ENCODE results near the gene SLC37A4. TPM values are rescaled to one million over a fixed set of nuclear protein-coding genes. Genes with fewer than 3 reads are reported as not detected.
"Not testable (repeated sequence)": the region's sequence is repeated elsewhere in the genome, so short reads cannot be mapped to it uniquely, and the experiment has no call there.

The SLC37A4 gene
- total RNA-seq, 1 experiment from 2014 or later, result 54.5 TPM

- no peak for TF ChIP-seq E2F1 (CRISPR knock-in tag; IDR thresholded peaks at IDR 0.05)
- TF ChIP-seq ETV6 (CRISPR knock-in tag; IDR thresholded peaks at IDR 0.05), result no peak
- TF ChIP-seq ZBTB43 (CRISPR knock-in tag; IDR thresholded peaks at IDR 0.05), result no peak
- ChIA-PET CTCF (interaction anchor here (1.3 kb wide), 1 partner anchor 24 kb away, joined by 4 read pairs; the partner anchor contains the start of gene VPS11), POLR2A (no interaction called here)
- H3K27me3 Mint-ChIP-seq (ENCODE audit: low read depth), result no peaks in the 10 kb centered on the region
- ATAC-seq, result no peak
- peaks cover 28% of the 10 kb centered on the region for H3K36me3 Mint-ChIP-seq
- H3K4me3 Mint-ChIP-seq, result no peak overlapping the region
- H3K4me1 Mint-ChIP-seq, result peaks cover 21% of the 10 kb centered on the region
- no peak for DNase-seq (ENCODE audit: low spot score)
- H3K9me3 Mint-ChIP-seq, result no peaks in the 10 kb centered on the region
- no peak overlapping the region; the same call in 1 of the 2 replicates for H3K27ac Mint-ChIP-seq
Observed at GRCh38 chr11:119042927-119043326, 12.2 kb upstream of the SLC37A4 start.

- TF ChIP-seq ZNF671 (CRISPR knock-in tag; IDR thresholded peaks at IDR 0.05), result no peak
- TF ChIP-seq ELF4 (CRISPR knock-in tag; IDR thresholded peaks at IDR 0.05; ENCODE audit: low read depth), result no peak
- TF ChIP-seq TP53 (CRISPR knock-in tag; IDR thresholded peaks at IDR 0.05), result no peak
- TF ChIP-seq, protein P1, sequence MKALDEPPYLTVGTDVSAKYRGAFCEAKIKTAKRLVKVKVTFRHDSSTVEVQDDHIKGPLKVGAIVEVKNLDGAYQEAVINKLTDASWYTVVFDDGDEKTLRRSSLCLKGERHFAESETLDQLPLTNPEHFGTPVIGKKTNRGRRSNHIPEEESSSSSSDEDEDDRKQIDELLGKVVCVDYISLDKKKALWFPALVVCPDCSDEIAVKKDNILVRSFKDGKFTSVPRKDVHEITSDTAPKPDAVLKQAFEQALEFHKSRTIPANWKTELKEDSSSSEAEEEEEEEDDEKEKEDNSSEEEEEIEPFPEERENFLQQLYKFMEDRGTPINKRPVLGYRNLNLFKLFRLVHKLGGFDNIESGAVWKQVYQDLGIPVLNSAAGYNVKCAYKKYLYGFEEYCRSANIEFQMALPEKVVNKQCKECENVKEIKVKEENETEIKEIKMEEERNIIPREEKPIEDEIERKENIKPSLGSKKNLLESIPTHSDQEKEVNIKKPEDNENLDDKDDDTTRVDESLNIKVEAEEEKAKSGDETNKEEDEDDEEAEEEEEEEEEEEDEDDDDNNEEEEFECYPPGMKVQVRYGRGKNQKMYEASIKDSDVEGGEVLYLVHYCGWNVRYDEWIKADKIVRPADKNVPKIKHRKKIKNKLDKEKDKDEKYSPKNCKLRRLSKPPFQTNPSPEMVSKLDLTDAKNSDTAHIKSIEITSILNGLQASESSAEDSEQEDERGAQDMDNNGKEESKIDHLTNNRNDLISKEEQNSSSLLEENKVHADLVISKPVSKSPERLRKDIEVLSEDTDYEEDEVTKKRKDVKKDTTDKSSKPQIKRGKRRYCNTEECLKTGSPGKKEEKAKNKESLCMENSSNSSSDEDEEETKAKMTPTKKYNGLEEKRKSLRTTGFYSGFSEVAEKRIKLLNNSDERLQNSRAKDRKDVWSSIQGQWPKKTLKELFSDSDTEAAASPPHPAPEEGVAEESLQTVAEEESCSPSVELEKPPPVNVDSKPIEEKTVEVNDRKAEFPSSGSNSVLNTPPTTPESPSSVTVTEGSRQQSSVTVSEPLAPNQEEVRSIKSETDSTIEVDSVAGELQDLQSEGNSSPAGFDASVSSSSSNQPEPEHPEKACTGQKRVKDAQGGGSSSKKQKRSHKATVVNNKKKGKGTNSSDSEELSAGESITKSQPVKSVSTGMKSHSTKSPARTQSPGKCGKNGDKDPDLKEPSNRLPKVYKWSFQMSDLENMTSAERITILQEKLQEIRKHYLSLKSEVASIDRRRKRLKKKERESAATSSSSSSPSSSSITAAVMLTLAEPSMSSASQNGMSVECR (CRISPR knock-in tag; IDR thresholded peaks at IDR 0.05; ENCODE audit: borderline replicate concordance), result no peak
- TF ChIP-seq ZNF416 (CRISPR knock-in tag; IDR thresholded peaks at IDR 0.05), result no peak
- TF ChIP-seq CBFB (CRISPR knock-in tag; IDR thresholded peaks at IDR 0.05; ENCODE audit: low read depth), result no peak
- TF ChIP-seq AR (CRISPR knock-in tag; IDR thresholded peaks at IDR 0.05), result no peak
- no peak for TF ChIP-seq ERG (CRISPR knock-in tag; IDR thresholded peaks at IDR 0.05)
- TF ChIP-seq ZNF138 (CRISPR knock-in tag; conservative IDR thresholded peaks at IDR 0.05), result no peak
- TF ChIP-seq, protein P2, sequence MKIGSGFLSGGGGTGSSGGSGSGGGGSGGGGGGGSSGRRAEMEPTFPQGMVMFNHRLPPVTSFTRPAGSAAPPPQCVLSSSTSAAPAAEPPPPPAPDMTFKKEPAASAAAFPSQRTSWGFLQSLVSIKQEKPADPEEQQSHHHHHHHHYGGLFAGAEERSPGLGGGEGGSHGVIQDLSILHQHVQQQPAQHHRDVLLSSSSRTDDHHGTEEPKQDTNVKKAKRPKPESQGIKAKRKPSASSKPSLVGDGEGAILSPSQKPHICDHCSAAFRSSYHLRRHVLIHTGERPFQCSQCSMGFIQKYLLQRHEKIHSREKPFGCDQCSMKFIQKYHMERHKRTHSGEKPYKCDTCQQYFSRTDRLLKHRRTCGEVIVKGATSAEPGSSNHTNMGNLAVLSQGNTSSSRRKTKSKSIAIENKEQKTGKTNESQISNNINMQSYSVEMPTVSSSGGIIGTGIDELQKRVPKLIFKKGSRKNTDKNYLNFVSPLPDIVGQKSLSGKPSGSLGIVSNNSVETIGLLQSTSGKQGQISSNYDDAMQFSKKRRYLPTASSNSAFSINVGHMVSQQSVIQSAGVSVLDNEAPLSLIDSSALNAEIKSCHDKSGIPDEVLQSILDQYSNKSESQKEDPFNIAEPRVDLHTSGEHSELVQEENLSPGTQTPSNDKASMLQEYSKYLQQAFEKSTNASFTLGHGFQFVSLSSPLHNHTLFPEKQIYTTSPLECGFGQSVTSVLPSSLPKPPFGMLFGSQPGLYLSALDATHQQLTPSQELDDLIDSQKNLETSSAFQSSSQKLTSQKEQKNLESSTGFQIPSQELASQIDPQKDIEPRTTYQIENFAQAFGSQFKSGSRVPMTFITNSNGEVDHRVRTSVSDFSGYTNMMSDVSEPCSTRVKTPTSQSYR (CRISPR knock-in tag; IDR thresholded peaks at IDR 0.05), result no peak
- no peak for TF ChIP-seq GRHL2 (CRISPR knock-in tag; IDR thresholded peaks at IDR 0.05; ENCODE audit: insufficient replicate concordance, severe bottlenecking)
- TF ChIP-seq, protein P3, sequence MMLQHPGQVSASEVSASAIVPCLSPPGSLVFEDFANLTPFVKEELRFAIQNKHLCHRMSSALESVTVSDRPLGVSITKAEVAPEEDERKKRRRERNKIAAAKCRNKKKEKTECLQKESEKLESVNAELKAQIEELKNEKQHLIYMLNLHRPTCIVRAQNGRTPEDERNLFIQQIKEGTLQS (CRISPR knock-in tag; conservative IDR thresholded peaks at IDR 0.05), result no peak
- no peak for TF ChIP-seq IRF2 (CRISPR knock-in tag; IDR thresholded peaks at IDR 0.05; ENCODE audit: borderline replicate concordance, low read depth)
- TF ChIP-seq NFATC4 (CRISPR knock-in tag; IDR thresholded peaks at IDR 0.05), result no peak
- Mint-ChIP-seq H3K4me1 (peaks cover 21% of the 10 kb centered on the region), H3K36me3 (peaks cover 19% of the 10 kb centered on the region), H3K27ac (peak overlapping the region; percentile 48), H3K4me3 (no peak overlapping the region), H3K27me3 (ENCODE audit: low read depth) (no peaks in the 10 kb centered on the region), H3K9me3 (no peaks in the 10 kb centered on the region)
- ChIA-PET CTCF (interaction anchor here (1.4 kb wide), 1 partner anchor 11 kb away, joined by 10 read pairs; the partner anchor contains the start of gene SLC37A4), POLR2A (interaction anchor here (0.7 kb wide), 1 partner anchor 316 kb away, joined by 3 read pairs; no protein-coding TSS in a partner anchor)
- ATAC-seq (no peak), DNase-seq (ENCODE audit: low spot score) (no peak)
Observed at GRCh38 chr11:119041821-119042514, 11.3 kb upstream of the SLC37A4 start.

GRCh38 chr11:119039471-119039870 is 8.8 kb upstream of the SLC37A4 start:
- ATAC-seq, H3K27ac Mint-ChIP-seq, POLR2A ChIA-PET: not testable (repeated sequence)

More at GRCh38 chr11:119039471-119039870, 8.8 kb upstream of the SLC37A4 start:
- H3K36me3 Mint-ChIP-seq; DNase-seq (ENCODE audit: low spot score); CTCF ChIA-PET; H3K4me3 Mint-ChIP-seq; H3K9me3 Mint-ChIP-seq; H3K27me3 Mint-ChIP-seq (ENCODE audit: low read depth): not testable (repeated sequence)
- H3K4me1 Mint-ChIP-seq, result peaks cover 14% of the 10 kb centered on the region
